Measurements from ENCODE around the gene EEF1B2.
A peak's percentile ranks its signal among the peaks of the same experiment; 100 is the strongest.

GRCh38 chr2:206154197-206154596 is 5.5 kb upstream of the EEF1B2 start:
- no peak for TF ChIP-seq POLR2A (IDR thresholded peaks at IDR 0.05)
- TF ChIP-seq CTCF (IDR thresholded peaks at IDR 0.05): peak; percentile 30 to 49 (median 39)

All from right lobe of liver (tissue), 4 donors.